Renal pelvis (tissue), 4 donors: ENCODE results near the gene KIAA1549. TPM values are rescaled to one million over a fixed set of nuclear protein-coding genes. Genes with fewer than 3 reads are reported as not detected.
"Not testable (repeated sequence)": the region's sequence is repeated elsewhere in the genome, so short reads cannot be mapped to it uniquely, and the experiment has no call there.

ENCODE experiments used
- DNase-seq: peaks from one replicate; pipeline ENCODE4 v3.0.0-alpha.2; 2013
- polyA plus RNA-seq, 3 donors: library from polyadenylated mRNA; unstranded; fragments of 120-200 nt; gene quantifications; one replicate each; pipeline ENCODE4 v1.2.1, GENCODE V29; 2013; ENCODE audit not compliant: insufficient read length in 3 of 3

Gene KIAA1549
- polyA plus RNA-seq, 3 donors = 14.1 to 15.2 (median 14.2) TPM

DNA sequence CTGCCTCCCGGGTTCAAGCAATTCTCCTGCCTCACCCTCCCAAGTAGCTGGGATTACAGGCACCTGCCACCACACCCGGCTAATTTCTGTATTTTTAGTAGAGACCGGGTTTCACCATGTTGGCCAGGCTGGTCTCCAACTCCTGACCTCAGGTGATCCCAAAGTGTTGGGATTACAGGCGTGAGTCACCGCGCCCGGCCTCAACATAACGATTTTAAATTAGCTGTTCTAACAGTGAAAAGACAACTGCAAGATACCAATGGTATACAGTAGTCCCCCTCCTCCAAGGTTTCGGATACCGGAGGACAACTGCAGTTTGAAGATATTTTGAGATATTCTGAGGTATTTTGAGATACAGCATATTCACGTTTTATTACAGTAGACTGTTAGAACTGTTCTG, 5.0 kb downstream of the KIAA1549 start:
- DNase-seq = not testable (repeated sequence)

GRCh38 chr7:138975343-138976104, 5.7 kb downstream of the KIAA1549 start:
- no peak for DNase-seq

- no peak for DNase-seq
Measured at GRCh38 chr7:138974675-138975292, 6.4 kb downstream of the KIAA1549 start.

DNA sequence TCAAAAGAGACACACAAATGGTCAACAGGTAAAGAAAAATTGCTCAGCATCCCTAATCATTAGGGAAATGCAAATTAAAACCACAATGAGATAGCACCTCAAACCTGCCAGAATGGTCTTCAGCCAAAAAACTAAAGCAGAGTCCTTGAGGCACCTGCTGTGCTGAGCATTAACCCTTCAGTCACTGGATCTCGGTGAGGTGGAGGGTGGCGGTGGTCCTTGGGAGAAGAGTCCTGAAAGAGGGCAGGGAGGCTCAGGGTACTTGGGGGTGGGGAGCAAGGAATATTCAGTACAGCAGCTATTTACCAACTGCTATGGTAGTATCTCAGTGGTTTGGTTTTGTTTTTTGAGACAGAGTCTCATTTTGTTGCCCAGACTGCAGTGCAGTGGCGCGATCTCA, 7.1 kb downstream of the KIAA1549 start:
- DNase-seq = no peak

GRCh38 chr7:138970952-138971351, 10.2 kb downstream of the KIAA1549 start:
- no peak for DNase-seq

DNA sequence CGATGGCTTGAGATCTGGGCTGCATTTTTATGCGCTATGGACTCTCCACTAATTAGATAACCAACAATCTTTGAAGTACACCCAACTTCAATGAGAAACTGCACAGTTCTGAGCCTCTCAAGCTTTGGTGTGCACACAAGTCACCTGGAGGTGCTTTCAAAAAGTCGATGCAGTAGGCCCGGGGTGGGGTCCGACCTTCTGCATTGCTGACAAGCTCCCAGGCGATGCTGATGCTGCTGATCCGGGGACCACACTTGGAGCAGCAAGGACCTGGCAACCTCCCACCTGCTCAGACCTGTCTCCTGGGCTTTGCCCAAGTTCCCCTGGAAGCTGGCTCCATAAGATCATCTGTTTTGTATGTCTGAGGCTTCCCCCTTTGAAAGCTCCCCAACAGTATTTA, 10.7 kb downstream of the KIAA1549 start:
- DNase-seq = no peak

- no peak for DNase-seq
Measured at GRCh38 chr7:138967159-138967558, 14.0 kb downstream of the KIAA1549 start.

- no peak for DNase-seq
Measured at GRCh38 chr7:138964624-138965436, 16.4 kb downstream of the KIAA1549 start.

GRCh38 chr7:138963675-138964074, 17.5 kb downstream of the KIAA1549 start:
- DNase-seq = no peak

DNA sequence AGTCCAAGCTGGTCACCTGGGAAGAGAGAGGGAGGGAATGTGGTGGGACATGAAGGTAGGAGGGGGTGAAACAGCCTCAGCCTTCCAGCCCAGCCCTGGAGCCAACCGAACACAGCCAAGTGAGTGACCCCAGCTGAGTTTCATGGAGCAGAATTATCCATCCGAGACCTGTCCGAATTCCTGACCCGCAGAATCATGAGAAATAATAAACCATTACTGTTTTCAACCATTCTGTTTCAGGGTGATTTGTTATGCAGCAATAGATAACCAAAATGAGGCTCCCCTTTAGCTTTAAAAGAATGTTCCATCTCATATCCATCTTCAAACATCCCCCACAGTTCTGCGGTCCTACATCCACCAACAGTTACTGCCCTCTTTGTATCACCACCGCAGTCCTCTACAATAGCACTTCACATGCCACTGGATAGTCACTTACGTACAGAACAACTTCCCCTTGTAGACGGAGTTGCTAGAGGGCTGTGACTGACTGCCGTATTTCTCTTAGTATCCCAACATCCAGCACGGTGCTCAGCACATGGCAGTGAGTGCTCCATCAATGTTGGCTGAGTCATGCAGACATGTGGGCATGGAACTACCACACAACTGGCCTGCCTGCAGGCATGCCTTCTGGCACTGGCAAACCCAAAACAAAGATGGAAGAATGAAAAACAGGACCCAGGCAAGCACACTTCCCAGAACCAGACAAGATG, 18.5 kb downstream of the KIAA1549 start:
- DNase-seq = no peak

DNA sequence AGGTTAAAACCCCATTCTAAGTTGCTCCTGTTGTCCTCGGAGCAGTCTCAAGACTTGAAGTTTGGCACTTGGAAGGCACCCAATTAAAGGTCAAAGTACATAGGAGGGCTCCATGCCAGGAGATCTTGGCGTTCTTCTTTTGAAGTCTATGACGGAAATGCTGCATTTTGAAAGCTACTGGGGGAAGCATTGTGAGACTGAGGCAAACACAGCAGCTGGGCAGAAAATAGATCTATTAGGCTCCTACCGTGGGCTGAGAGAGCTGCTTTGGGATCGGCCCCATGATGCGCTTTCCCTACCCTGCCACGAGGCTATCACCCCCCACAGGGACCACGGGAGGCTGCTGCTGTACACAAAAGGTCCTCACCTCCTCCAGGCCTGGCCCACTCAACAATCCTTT, 20.0 kb downstream of the KIAA1549 start:
- DNase-seq = no peak

- DNase-seq = no peak
Measured at GRCh38 chr7:138958391-138958956, 22.7 kb downstream of the KIAA1549 start.

- no peak for DNase-seq
Measured at GRCh38 chr7:138957753-138958390, 23.3 kb downstream of the KIAA1549 start.

- DNase-seq = no peak
Measured at GRCh38 chr7:138957217-138957616, 24.0 kb downstream of the KIAA1549 start.

GRCh38 chr7:138954545-138955475, 26.4 kb downstream of the KIAA1549 start:
- no peak for DNase-seq

- DNase-seq = no peak
Measured at GRCh38 chr7:138952791-138953190, 28.4 kb downstream of the KIAA1549 start.

- DNase-seq = no peak
Measured at GRCh38 chr7:138951953-138952352, 29.2 kb downstream of the KIAA1549 start.

- DNase-seq = no peak
Measured at GRCh38 chr7:138949421-138950088, 31.6 kb downstream of the KIAA1549 start.

DNA sequence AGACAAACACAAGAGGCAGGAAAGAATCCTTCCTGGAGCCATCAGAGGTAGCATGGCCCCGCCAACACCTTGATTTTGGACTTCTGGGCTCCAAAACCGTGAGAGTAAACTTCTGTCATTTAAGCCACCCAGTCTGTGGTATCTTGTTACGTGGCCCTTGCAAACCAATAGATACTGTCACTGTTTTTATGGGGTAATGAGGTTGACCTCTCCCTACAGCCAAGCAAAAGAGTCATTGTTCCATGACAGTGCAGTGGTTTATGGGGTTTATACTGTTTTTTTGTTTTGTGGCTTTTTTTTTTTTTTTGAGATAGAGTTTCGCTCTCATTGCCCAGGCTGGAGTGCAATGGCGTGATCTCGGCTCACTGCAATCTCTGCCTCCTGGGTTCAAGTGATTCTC, 32.8 kb downstream of the KIAA1549 start:
- no peak for DNase-seq

- DNase-seq = no peak
Measured at GRCh38 chr7:138945821-138946220, 35.4 kb downstream of the KIAA1549 start.
